Inflammatory macrophage treated with lipopolysaccharide for 1 hour (primary cell): Measurements from ENCODE around the gene SERPINB7.

Experiments used
- DNase-seq, 2 donors: peaks; one replicate each; pipeline ENCODE4 v3.0.0-alpha.2; 2020 to 2022

Gene SERPINB7

GRCh38 chr18:63850636-63851035 is 75.4 kb downstream of the SERPINB7 start:
- DNase-seq, result no peak
